OCI-M2 (cell line): Measurements from ENCODE around the gene DET1.
"Not testable (repeated sequence)": the region's sequence is repeated elsewhere in the genome, so short reads cannot be mapped to it uniquely, and the experiment has no call there.

Source experiments
- DNase-seq: peaks from one replicate; lab custom pipeline; 2025; ENCODE audit not compliant: unreplicated experiment; lab: John Stamatoyannopoulos, UW

The DET1 gene

GRCh38 chr15:88541111-88541510 is 5.4 kb downstream of the DET1 start:
- DNase-seq, result not testable (repeated sequence)

GRCh38 chr15:88540350-88540749 is 6.1 kb downstream of the DET1 start:
- DNase-seq, result not testable (repeated sequence)

- no peak for DNase-seq
Measured at GRCh38 chr15:88539441-88539840, 7.0 kb downstream of the DET1 start.

- no peak for DNase-seq
Measured at GRCh38 chr15:88538972-88539371, 7.5 kb downstream of the DET1 start.

GRCh38 chr15:88537591-88538317 is 8.7 kb downstream of the DET1 start:
- DNase-seq, result no peak

GRCh38 chr15:88535607-88536313 is 10.7 kb downstream of the DET1 start:
- no peak for DNase-seq

GRCh38 chr15:88535100-88535499 is 11.4 kb downstream of the DET1 start:
- DNase-seq, result no peak

- DNase-seq, result no peak
Measured at GRCh38 chr15:88533376-88533775, 13.1 kb downstream of the DET1 start.

- DNase-seq, result no peak
Measured at GRCh38 chr15:88529021-88529630, 17.4 kb downstream of the DET1 start.

GRCh38 chr15:88526247-88526879 is 20.1 kb downstream of the DET1 start:
- DNase-seq, result no peak

- DNase-seq, result no peak
Measured at GRCh38 chr15:88525418-88525817, 21.1 kb downstream of the DET1 start.

GRCh38 chr15:88524094-88524493 is 22.4 kb downstream of the DET1 start:
- DNase-seq, result not testable (repeated sequence)

- DNase-seq, result no peak
Measured at GRCh38 chr15:88518903-88519302, 27.6 kb downstream of the DET1 start.

GRCh38 chr15:88513195-88513594 is 33.3 kb downstream of the DET1 start:
- DNase-seq, result no peak

GRCh38 chr15:88512601-88513000 is 33.9 kb downstream of the DET1 start:
- DNase-seq, result no peak

- no peak for DNase-seq
Measured at GRCh38 chr15:88512078-88512477, 34.4 kb downstream of the DET1 start.

GRCh38 chr15:88511161-88511560 is 35.3 kb downstream of the DET1 start:
- DNase-seq, result no peak

GRCh38 chr15:88509964-88510363 is 36.5 kb downstream of the DET1 start:
- DNase-seq, result no peak

GRCh38 chr15:88509321-88509720 is 37.2 kb downstream of the DET1 start:
- no peak for DNase-seq

GRCh38 chr15:88506628-88507027 is 39.9 kb downstream of the DET1 start:
- no peak for DNase-seq

- no peak for DNase-seq
Measured at GRCh38 chr15:88505721-88506120, 40.8 kb downstream of the DET1 start.

- no peak for DNase-seq
Measured at GRCh38 chr15:88504445-88504844, 42.0 kb downstream of the DET1 start.
